Lower leg skin (tissue), 3 donors: ENCODE measurements around the gene SLC29A1.

Experiments used
- CTCF ChIP-seq, 3 donors: fragments of 450-650 bp; IDR thresholded peaks; one replicate each; pipeline ENCODE4 v1.5.1; 2016; ENCODE audit warnings: antibody characterized with exemption in 3 of 3, mild to moderate bottlenecking in 3 of 3, moderate library complexity in 2 of 3
- POLR2A ChIP-seq, 2 donors: fragments of 450-650 bp; IDR thresholded peaks; one replicate each; pipeline ENCODE4 v1.6.1; 2016 to 2017; ENCODE audit warnings: antibody characterized with exemption in 2 of 2, mild to moderate bottlenecking in 1 of 2, moderate library complexity in 1 of 2

- TF ChIP-seq CTCF (IDR thresholded peaks at IDR 0.05) (no peak), POLR2A (IDR thresholded peaks at IDR 0.05) (no peak)
Measured at GRCh38 chr6:44275749-44276648, 52.6 kb downstream of the SLC29A1 start.
